Left ventricle myocardium inferior (tissue), 1 donor: Measurements from ENCODE around the gene GPLD1. TPM values are rescaled to one million over a fixed set of nuclear protein-coding genes. Genes with fewer than 3 reads are reported as not detected.
"Not testable (repeated sequence)": the region's sequence is repeated elsewhere in the genome, so short reads cannot be mapped to it uniquely, and the experiment has no call there.

ENCODE experiments used
- DNase-seq: peaks from one replicate; pipeline ENCODE4 v3.0.0-alpha.2; 2020
- H3K27ac ChIP-seq: fragments of 200-600 bp; replicated peaks from 2 replicates; pipeline ENCODE4 v1.8.0; 2021
- H3K27me3 ChIP-seq: fragments of 200-600 bp; 2 replicates; pipeline ENCODE4 v1.8.0; 2021; ENCODE audit warnings: low read depth
- H3K36me3 ChIP-seq: fragments of 200-600 bp; 2 replicates; pipeline ENCODE4 v1.8.0; 2021
- H3K4me1 ChIP-seq: fragments of 200-600 bp; 2 replicates; pipeline ENCODE4 v1.8.0; 2021
- H3K4me3 ChIP-seq: fragments of 200-600 bp; 2 replicates; pipeline ENCODE4 v1.8.0; 2021; ENCODE audit warnings: mild to moderate bottlenecking, moderate library complexity
- H3K9me3 ChIP-seq: fragments of 200-600 bp; replicated peaks from 2 replicates; pipeline ENCODE4 v1.8.0; 2021
- CTCF ChIP-seq: fragments of 200-600 bp; IDR thresholded peaks from 2 replicates; pipeline ENCODE4 v1.8.0; 2021; ENCODE audit warnings: antibody characterized with exemption, mild to moderate bottlenecking, borderline replicate concordance
- intact Hi-C: fragments of 100-400 bp; cut with micrococcal nuclease; formaldehyde crosslinking; loops from one replicate; pipeline ENCODE4 v1.11.0; 2022
- total RNA-seq: library from RNA; stranded (reverse); fragmentation: NEBNext Ultra II Directional; extraction: Animal tissue kit (Norgen Biotek cat#: 25700); gene quantifications from one replicate; pipeline ENCODE4 v1.2.1, GENCODE V29; 2021
- donor health status: DM: no; HTN: yes; CAD: no; lungs with severe emphysema.

The GPLD1 gene
- total RNA-seq, 1 donor from 2014 or later: 0.71 TPM

- Histone ChIP-seq H3K27me3 (no peaks in the 10 kb centered on the region), H3K9me3 (no peaks in the 10 kb centered on the region), H3K4me3 (no peak overlapping the region), H3K27ac (no peak overlapping the region), H3K36me3 (peaks cover 21% of the 10 kb centered on the region), H3K4me1 (no peaks in the 10 kb centered on the region)
- TF ChIP-seq CTCF: peak; percentile 66
- intact Hi-C loops: no loop called here
- peak; percentile 40 for DNase-seq
Measured at GRCh38 chr6:24520929-24521546, 31.7 kb upstream of the GPLD1 start.

DNA sequence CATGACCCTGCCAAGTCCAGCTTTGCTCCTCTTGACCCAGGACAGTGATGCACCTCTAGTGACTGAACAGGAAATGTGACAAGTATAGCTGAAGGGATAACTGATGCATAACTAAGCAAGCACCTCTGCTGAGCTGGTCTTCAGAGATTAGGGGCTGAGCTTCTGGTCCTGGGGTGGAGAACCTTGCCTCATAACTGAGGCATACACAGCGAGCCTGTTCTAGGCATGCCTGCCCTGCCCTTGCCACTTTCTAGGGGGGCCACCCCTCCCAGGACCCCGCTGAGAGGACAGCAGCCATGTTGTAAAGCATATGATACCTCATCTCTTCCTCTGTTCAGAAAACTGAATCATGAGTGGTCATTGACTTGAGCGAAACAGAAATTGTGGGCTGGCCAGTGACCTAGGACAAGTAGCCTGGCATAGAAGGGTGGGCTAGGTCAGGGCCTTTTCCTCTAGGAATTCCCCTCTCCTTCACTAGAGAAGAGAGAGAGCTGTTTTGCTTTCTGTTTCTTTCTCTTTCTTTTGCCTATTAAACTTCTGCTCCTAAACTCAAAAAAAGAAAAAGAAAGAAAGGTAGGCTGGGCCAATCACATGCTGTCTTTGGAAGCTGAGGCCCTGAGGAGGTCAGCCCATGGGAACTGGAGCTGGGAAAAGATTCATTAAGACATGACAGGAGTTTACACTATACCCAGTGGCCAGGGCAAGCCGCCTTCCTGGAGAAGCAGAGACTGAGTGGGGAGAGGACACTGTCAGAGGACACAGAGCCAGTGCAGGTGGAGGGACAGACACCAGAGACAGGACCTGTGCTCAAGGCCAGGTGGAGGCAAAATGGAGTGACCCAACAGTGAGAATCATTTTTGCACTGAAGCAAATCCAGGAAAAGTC, 28.5 kb upstream of the GPLD1 start:
- Histone ChIP-seq H3K4me3 (no peak overlapping the region), H3K9me3 (no peaks in the 10 kb centered on the region), H3K27me3 (no peaks in the 10 kb centered on the region), H3K4me1 (no peaks in the 10 kb centered on the region), H3K27ac (no peak overlapping the region), H3K36me3 (peaks cover 47% of the 10 kb centered on the region)
- DNase-seq: no peak
- TF ChIP-seq CTCF: no peak
- intact Hi-C loops: loop anchor here (10.0 kb wide), 1 partner anchor 93 kb away; no protein-coding TSS in a partner anchor

GRCh38 chr6:24513602-24514001, 24.2 kb upstream of the GPLD1 start:
- H3K36me3 ChIP-seq: peaks cover 59% of the 10 kb centered on the region
- intact Hi-C loops: loop anchor here (10.0 kb wide), 1 partner anchor 89 kb away; no protein-coding TSS in a partner anchor

DNA sequence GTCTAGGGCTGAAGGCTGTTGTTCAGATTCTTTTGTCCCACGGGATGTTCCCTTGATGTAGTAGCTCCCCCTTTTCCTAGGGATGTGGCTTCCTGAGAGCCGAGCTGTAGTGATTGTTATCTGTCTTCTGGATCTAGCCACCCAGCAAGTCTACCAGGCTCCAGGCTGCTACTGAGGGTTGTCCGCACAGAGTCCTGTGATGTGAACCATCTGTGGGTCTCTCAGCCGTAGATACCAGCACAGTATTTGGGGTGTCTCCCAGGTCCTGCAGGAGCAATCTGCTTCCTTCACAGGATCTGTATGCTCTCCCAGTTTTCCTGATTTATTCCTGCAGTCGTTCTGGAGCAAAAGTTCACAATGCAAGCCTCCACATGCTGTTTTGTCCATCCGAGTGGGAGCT, 22.6 kb upstream of the GPLD1 start:
- not testable (repeated sequence) for H3K27ac ChIP-seq, H3K4me1 ChIP-seq, H3K4me3 ChIP-seq, DNase-seq, H3K9me3 ChIP-seq, H3K27me3 ChIP-seq
- intact Hi-C loops: loop anchor here (10.0 kb wide), 1 partner anchor 87 kb away; no protein-coding TSS in a partner anchor
- H3K36me3 ChIP-seq: peaks cover 63% of the 10 kb centered on the region

More at GRCh38 chr6:24513602-24514001, 24.2 kb upstream of the GPLD1 start:
- Histone ChIP-seq H3K9me3 (no peaks in the 10 kb centered on the region), H3K27me3 (no peaks in the 10 kb centered on the region), H3K4me1 (no peaks in the 10 kb centered on the region), H3K27ac (no peak overlapping the region), H3K4me3 (no peak overlapping the region)
- no peak for DNase-seq
- no peak for TF ChIP-seq CTCF

DNA sequence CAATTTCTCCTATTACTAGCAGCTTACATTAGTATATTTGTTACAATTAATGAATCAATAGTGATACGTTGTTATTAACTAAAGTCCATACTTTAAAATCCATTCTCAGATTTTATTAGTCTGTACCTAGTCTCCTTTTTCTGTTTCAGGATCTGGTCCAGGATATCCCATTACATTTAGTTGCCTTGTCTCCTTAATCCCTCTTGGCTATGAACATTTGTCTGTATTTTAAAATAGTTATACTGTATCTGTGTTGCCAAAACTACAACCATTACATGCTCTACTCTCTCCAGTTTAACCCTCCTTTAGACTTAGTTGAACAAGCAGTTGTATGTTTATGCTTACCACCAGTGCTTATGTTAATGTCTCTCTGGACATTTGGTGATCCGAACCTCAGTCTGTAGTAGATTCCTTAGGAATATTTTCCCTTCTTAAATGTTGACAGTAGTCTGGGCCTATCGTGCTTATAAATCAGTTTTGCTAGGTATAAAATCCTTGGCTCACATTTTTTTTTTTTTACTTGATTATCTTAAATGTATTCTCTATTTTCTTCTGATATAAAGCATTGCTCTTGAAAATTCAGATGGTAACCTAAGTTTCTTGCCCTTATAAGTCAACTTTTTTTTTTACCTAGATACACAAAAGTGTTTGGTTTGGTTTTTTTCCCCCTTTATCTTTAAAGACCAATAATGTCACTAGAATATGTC, 17.6 kb upstream of the GPLD1 start:
- Histone ChIP-seq H3K36me3 (peaks cover 47% of the 10 kb centered on the region), H3K4me3 (no peak overlapping the region), H3K27me3 (no peaks in the 10 kb centered on the region), H3K27ac (no peak overlapping the region), H3K9me3 (peaks cover 6% of the 10 kb centered on the region), H3K4me1 (no peaks in the 10 kb centered on the region)
- no peak for TF ChIP-seq CTCF
- intact Hi-C loops: no loop called here
- no peak for DNase-seq
